ENCODE results near the gene ESYT3. TPM values are rescaled to one million over a fixed set of nuclear protein-coding genes. Genes with fewer than 3 reads are reported as not detected.

The ESYT3 gene
- total RNA-seq, 6 experiments from 2014 or later, result 0.05 to 0.92 (median 0.29) TPM; not detected in 1

GRCh38 chr3:138455801-138456716 is 21.6 kb downstream of the ESYT3 start:
- intact Hi-C loops (cut with DNase I), result no loop called here
- Histone ChIP-seq H3K4me1 (no peaks in the 10 kb centered on the region), H3K9me3 (no peaks in the 10 kb centered on the region), H3K27me3 (no peaks in the 10 kb centered on the region), H3K27ac (no peak overlapping the region), H3K4me3 (no peak overlapping the region), H3K36me3 (no peaks in the 10 kb centered on the region)
- 62% methylated on average over 7 of the region's 13 CpGs for WGBS (ENCODE audit: insufficient coverage, low coverage, low lambda C conversion rate, missing lambda C conversion rate)
- no peak for TF ChIP-seq POLR2A (IDR thresholded peaks at IDR 0.05)
- TF ChIP-seq CTCF (IDR thresholded peaks at IDR 0.05), result no peak
- DNase-seq (no peak), ATAC-seq (no peak)

GRCh38 chr3:138456961-138457862 is 22.8 kb downstream of the ESYT3 start:
- 70% methylated on average over 6 of the region's 13 CpGs for WGBS (ENCODE audit: insufficient coverage, low coverage, low lambda C conversion rate, missing lambda C conversion rate)
- Histone ChIP-seq H3K9me3 (no peaks in the 10 kb centered on the region), H3K4me3 (no peak overlapping the region), H3K36me3 (no peaks in the 10 kb centered on the region), H3K27me3 (no peaks in the 10 kb centered on the region), H3K4me1 (no peaks in the 10 kb centered on the region), H3K27ac (no peak overlapping the region)
- no peak for ATAC-seq
- no peak for DNase-seq
- TF ChIP-seq CTCF (IDR thresholded peaks at IDR 0.05) (no peak), POLR2A (IDR thresholded peaks at IDR 0.05) (no peak)
- intact Hi-C loops (cut with DNase I), result no loop called here

GRCh38 chr3:138457863-138458735 is 23.7 kb downstream of the ESYT3 start:
- 82% methylated on average over 5 of the region's 11 CpGs for WGBS (ENCODE audit: insufficient coverage, low coverage, low lambda C conversion rate, missing lambda C conversion rate)
- Histone ChIP-seq H3K9me3 (no peaks in the 10 kb centered on the region), H3K27ac (no peak overlapping the region), H3K4me3 (no peak overlapping the region), H3K36me3 (no peaks in the 10 kb centered on the region), H3K4me1 (no peaks in the 10 kb centered on the region), H3K27me3 (no peaks in the 10 kb centered on the region)
- intact Hi-C loops (cut with DNase I), result no loop called here
- DNase-seq, result no peak
- TF ChIP-seq POLR2A (IDR thresholded peaks at IDR 0.05), result no peak
- no peak for TF ChIP-seq CTCF (IDR thresholded peaks at IDR 0.05)
- no peak for ATAC-seq

Measured in right lobe of liver (tissue), 6 donors.